ENCODE measurements around the gene BTBD19. TPM values are rescaled to one million over a fixed set of nuclear protein-coding genes. Genes with fewer than 3 reads are reported as not detected.

BTBD19 gene
- total and polyA plus RNA-seq, 9 of the 15 experiments (the other 6 are each of a cell fraction or from before 2014, with no cell fraction given), result 0.22 to 2.0 (median 0.95) TPM

GRCh38 chr1:44775078-44775929 is 33.0 kb upstream of the BTBD19 start, which contains the start of gene RPS8 (continued):
- peak; percentile 90 for TF ChIP-seq E2F8 (IDR thresholded peaks at IDR 0.05; ENCODE audit: low read depth, partially characterized antibody)
- peak; percentile 97 for TF ChIP-seq HLTF (IDR thresholded peaks at IDR 0.05)
- TF ChIP-seq DDX20 (tag; IDR thresholded peaks at IDR 0.05; ENCODE audit: low read depth), result no peak
- TF ChIP-seq SIRT6 (IDR thresholded peaks at IDR 0.05; ENCODE audit: low read depth, low read length), result no peak
- no peak for TF ChIP-seq PRMT5 (CRISPR knock-in tag; IDR thresholded peaks at IDR 0.05)
- TF ChIP-seq MEIS2 (IDR thresholded peaks at IDR 0.05; ENCODE audit: partially characterized antibody), result peak; percentile 28
- TF ChIP-seq GTF2E2 (tag; IDR thresholded peaks at IDR 0.05), result peak; percentile 99
- TF ChIP-seq ZNF253 (CRISPR knock-in tag; conservative IDR thresholded peaks at IDR 0.05), result no peak
- TF ChIP-seq HDAC2 (IDR thresholded peaks at IDR 0.05), result peak; percentile 97
- TF ChIP-seq THRB (CRISPR knock-in tag; conservative IDR thresholded peaks at IDR 0.05), result peak; percentile 97
- TF ChIP-seq POLR2H (tag; IDR thresholded peaks at IDR 0.05; ENCODE audit: low read depth), result peak; percentile 98
- TF ChIP-seq, protein P1, sequence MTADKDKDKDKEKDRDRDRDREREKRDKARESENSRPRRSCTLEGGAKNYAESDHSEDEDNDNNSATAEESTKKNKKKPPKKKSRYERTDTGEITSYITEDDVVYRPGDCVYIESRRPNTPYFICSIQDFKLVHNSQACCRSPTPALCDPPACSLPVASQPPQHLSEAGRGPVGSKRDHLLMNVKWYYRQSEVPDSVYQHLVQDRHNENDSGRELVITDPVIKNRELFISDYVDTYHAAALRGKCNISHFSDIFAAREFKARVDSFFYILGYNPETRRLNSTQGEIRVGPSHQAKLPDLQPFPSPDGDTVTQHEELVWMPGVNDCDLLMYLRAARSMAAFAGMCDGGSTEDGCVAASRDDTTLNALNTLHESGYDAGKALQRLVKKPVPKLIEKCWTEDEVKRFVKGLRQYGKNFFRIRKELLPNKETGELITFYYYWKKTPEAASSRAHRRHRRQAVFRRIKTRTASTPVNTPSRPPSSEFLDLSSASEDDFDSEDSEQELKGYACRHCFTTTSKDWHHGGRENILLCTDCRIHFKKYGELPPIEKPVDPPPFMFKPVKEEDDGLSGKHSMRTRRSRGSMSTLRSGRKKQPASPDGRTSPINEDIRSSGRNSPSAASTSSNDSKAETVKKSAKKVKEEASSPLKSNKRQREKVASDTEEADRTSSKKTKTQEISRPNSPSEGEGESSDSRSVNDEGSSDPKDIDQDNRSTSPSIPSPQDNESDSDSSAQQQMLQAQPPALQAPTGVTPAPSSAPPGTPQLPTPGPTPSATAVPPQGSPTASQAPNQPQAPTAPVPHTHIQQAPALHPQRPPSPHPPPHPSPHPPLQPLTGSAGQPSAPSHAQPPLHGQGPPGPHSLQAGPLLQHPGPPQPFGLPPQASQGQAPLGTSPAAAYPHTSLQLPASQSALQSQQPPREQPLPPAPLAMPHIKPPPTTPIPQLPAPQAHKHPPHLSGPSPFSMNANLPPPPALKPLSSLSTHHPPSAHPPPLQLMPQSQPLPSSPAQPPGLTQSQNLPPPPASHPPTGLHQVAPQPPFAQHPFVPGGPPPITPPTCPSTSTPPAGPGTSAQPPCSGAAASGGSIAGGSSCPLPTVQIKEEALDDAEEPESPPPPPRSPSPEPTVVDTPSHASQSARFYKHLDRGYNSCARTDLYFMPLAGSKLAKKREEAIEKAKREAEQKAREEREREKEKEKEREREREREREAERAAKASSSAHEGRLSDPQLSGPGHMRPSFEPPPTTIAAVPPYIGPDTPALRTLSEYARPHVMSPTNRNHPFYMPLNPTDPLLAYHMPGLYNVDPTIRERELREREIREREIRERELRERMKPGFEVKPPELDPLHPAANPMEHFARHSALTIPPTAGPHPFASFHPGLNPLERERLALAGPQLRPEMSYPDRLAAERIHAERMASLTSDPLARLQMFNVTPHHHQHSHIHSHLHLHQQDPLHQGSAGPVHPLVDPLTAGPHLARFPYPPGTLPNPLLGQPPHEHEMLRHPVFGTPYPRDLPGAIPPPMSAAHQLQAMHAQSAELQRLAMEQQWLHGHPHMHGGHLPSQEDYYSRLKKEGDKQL (CRISPR knock-in tag; IDR thresholded peaks at IDR 0.05; ENCODE audit: borderline replicate concordance), result no peak
- no peak for TF ChIP-seq SPI1 (IDR thresholded peaks at IDR 0.05; ENCODE audit: borderline replicate concordance, low read depth, low read length)
- TF ChIP-seq FUS (optimal IDR thresholded peaks at IDR 0.05; ENCODE audit: low read depth, low read length), result peak; percentile 79
- TF ChIP-seq E4F1 (CRISPR knock-in tag; IDR thresholded peaks at IDR 0.05; ENCODE audit: borderline replicate concordance), result peak; percentile 67; the same call in 1 of the 2 replicates

Data from K562 (cell line).